NCI-H446 treated with DMSO at 0.1 percent for 48 hours (cell line): Measurements from ENCODE around the gene PUS1.

Experiments
- DNase-seq: peaks from one replicate; lab custom pipeline; 2025; lab: John Stamatoyannopoulos, UW

PUS1 gene

GRCh38 chr12:131915823-131916222 lies 13.3 kb upstream of the PUS1 start:
- no peak for DNase-seq

DNA sequence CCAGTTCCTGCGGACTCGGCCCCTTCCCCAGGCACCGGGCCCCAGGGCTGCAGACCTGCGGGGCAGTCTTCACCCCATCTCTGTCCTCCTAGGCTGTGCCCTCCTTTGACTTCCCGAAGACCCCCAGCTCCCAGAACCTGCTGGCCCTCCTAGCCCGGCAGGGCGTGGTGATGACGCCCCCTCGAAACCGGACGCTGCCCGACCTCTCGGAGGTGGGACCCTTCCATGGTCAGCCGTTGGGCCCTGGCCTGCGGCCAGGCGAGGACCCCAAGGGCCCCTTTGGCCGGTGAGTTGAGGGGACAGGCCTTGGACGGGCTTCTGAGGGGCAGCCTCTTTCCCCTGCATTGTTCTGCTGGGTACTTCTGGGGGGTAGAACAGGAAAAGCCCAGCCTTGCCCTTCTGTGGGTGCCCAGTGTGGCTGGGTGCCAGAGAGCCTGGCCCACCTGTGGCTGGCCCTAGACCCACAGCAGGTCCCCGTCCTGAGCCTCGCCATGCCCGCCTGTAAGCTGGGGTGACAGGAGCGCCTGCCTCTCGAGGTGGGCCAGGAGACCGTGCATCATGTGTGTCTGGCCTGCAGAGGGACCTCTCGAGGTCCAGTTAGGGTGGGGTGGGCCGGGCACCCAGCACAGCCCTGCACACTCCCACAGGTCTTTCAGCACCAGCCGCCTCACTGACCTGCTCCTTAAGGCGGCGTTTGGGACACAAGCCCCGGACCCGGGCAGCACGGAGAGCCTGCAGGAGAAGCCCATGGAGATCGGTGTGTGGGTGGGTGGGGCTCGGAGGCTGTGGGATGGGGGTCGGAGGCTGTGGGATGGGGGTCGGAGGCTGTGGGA lies 12.6 kb upstream of the PUS1 start:
- no peak for DNase-seq

DNA sequence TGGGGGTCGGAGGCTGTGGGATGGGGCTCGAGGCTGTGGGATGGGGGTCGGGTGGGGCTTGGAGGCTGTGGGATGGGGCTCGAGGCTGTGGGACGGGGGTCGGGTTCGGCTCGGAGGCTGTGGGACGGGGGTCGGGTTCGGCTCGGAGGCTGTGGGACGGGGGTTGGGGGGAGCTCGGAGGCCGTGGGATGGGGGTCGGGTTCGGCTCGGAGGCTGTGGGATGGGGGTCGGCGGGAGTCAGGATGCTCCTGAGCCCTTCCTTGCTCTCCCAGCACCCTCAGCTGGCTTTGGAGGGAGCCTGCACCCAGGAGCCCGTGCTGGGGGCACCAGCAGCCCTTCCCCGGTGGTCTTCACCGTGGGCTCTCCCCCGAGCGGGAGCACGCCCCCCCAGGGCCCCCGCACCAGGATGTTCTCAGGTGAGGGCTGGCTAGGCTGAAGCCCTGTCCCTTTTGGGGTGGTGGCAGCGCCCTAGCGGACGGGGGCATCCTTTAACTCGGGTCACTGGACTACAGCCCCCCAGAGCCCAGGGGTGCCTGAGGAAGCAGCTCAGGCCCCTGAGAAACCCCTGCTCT lies 11.9 kb upstream of the PUS1 start:
- DNase-seq = no peak

- no peak for DNase-seq
These were observed 11.3 kb upstream of the PUS1 start for GRCh38 chr12:131917711-131918306.

GRCh38 chr12:131918311-131919050 lies 10.6 kb upstream of the PUS1 start:
- no peak for DNase-seq

- no peak for DNase-seq
These were observed 10.1 kb upstream of the PUS1 start for GRCh38 chr12:131919051-131919347.

DNA sequence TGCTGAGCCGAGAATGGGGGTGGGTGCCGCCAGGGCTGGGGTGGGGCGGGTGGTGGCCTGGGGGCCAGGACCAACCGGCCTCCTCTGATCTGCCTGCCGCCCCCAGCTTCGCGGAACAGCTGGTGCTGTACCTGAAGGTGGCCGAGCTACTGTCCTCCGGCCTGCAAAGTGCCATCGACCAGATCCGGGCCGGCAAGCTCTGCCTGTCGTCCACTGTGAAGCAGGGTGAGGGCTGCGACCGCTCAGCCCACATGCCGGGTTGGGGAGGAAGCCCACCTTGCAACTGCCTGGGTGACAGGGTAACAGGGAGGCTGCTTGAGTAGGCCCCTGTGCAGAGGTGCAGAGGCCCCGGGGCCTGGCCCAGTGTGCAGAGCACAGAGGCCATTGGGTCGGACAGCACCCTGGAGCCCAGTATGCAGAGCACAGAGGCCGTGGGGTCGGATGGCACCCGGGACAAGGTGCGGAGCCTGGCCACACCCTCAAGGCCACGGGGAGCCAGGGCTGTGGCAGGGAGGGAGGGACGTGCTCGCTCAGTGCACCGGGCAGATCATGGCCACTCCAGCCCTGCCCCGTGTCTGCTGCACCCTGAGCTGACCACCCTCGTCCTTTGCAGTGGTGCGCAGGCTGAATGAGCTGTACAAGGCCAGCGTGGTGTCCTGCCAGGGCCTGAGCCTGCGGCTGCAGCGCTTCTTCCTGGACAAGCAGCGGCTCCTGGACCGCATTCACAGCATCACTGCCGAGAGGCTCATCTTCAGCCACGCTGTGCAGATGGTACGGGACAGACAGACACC lies 9.5 kb upstream of the PUS1 start:
- DNase-seq = no peak

- DNase-seq = no peak
These were observed 8.9 kb upstream of the PUS1 start for GRCh38 chr12:131920157-131920508.

- DNase-seq = no peak
These were observed 7.9 kb upstream of the PUS1 start for GRCh38 chr12:131920902-131921840.

DNA sequence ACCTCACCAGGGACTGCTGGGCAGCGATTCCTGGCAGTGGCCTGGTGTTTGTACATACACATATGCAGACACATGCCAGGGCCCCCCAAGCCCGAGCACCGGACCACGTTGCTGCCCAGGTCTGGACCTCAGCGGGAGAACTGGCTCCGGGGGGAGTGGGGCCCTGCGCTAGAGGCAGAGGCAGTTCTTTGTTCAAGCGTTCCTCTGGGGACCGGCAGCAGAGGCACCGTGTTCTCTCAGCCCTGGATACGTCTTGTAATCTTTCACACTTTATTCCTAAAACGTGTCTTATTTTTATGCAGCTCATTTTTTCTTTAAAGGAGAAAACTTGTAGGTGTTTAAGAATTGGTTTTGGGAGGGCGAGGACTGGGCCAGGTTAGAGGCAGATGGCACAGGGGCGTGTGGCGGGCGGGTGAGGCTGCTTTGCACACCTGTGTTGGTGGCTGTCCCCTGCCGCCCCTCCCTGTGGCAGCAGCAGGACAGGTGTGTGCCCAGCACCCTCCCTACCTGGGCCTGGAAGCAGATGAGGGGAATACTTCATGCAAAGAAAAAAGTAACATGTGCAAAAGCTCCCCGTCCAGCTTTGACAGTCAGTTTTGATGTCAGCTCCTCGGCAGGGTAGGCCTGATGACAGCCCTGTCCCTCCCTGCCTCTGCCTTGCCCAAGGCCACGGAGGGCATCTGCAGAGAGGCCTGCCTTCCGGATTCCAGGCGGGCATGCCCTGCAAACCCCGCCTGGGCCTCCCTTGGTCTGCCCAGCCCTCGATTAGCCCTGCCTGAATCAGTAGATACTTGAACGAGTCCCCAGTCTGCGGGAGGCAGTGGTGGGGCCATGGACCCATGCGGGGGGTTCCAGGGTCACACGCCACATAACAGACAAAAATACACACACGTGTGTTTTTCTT lies 7.0 kb upstream of the PUS1 start:
- DNase-seq = no peak

DNA sequence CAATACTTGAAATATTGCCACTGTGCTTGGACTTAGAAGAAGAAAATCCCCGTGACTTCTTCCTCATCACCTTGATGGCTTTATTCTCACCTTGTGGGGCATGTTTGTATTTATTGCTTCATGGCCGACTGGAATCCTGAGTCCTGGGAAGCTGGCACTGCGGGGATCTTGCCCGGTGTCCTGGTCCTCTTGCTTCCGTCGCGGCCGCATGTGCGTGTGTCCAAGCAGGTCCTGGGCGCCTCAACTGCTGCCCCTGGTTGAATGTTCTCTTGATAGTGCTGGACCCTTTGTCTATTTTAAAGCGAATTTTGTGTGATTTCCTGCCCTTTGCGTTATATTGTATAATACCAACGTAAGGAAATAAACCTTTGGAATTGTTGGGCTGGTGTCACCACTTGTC lies 6.3 kb upstream of the PUS1 start:
- DNase-seq = no peak

DNA sequence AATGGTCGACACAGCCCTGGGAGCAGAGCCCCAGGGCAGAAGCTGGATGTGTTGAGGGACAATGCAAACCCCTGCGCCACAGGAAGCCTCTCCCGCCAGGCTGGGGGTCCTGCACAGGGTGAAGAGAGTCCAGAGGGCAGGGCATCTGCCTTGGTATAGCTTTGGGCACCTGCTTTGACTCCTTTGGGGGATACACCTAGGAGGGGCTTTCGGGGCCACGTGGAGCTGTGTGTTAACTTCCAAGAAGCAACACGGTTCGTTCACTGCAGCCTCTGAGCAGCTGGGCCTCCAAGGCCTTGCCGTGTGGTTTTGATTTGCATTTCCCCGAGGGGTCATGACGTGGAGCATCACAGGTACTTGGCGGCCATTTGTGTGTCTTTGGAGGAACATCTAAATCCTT lies 5.8 kb upstream of the PUS1 start:
- DNase-seq = no peak

GRCh38 chr12:131927110-131928079 lies 1.7 kb upstream of the PUS1 start:
- no peak for DNase-seq

DNA sequence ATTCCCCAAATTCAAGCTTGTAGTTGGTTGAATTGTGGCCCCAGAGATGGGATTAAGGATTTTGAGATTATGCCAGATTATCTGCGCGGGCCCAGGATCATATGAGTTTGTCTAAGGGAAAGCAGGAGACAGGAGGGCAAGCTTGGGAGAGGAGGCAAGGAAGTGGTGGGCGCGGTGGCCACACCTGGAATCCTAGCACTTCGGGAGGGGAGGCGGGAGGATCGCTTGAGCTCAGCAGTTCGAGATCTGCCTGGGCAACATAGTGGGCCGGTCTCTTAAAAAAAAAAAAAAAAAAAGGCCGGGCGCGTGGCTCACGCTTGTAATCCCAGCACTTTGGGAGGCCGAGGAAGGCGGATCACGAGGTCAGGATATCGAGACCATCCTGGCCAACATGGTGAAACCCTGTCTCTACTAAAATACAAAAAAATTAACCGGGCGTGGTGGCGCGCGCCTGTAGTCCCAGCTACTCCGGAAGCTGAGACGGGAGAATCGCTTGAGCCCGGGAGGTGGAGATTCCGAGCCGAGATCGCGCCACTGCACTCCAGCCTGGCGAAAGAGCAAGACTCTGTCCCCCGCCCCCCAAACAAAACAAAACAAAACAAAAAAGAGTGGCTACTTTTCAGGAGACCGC lies 881 bp upstream of the PUS1 start:
- DNase-seq = no peak

DNA sequence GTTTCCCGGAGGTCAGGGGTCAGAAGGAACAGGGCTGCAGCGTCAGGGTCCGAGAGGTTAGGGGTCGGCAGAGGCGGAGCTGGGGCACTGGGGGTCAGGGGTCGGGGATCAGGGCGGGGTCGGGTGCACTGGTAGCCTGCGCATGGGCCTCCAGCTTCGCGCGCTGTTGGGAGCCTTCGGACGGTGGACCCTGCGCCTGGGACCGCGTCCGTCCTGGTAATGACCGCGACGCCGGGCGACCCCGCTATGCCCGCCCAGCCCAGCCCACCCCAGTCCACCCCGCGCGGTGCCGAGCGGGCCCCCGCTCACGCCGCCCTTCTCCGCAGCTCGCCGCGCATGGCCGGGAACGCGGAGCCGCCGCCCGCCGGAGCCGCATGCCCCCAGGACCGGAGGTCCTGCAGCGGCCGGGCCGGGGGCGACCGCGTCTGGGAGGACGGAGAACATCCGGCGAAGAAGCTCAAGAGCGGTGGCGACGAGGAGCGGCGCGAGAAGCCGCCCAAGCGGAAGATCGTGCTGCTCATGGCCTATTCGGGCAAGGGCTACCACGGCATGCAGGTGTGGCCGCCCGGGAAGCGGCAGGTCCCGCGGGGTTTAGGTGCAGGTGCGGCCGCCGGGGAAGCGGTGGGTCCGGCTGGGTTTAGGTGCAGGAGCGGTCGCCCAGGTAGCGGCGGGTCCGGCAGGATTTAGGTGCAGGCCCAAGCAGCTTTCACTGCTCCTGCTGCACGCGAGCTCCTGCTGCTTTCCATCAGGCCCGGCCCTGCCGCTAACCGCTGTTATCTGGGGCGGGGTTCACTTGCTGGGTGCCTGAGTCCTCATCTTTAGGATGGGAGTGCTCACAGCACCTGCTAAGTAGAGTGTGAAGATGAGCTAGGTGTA lies 743 bp downstream of the PUS1 start:
- no peak for DNase-seq

GRCh38 chr12:131930510-131930909 lies 1.4 kb downstream of the PUS1 start:
- DNase-seq = no peak

DNA sequence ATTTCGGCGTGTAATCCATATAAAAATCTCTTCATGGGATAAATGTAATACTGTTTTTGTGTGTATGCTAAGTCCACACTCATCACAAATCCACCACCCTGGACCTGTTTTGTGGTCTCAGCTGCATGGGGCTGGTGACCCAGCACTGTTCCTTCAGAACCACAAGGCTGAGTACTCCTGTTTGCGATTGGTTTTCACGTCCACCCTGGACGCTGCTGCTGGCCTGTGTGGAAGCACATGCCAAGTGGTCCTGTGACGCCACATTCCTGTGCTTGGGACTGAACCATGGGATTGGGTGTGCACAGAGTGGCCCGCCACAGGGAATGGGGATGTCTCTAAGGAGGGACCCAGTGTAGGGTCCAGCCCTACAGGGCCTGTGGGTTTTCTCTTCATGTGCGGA lies 4.3 kb downstream of the PUS1 start:
- DNase-seq = no peak
